Upper lobe of right lung (tissue), 1 donor: ENCODE measurements around the gene SLC18B1. TPM values are rescaled to one million over a fixed set of nuclear protein-coding genes. Genes with fewer than 3 reads are reported as not detected.

Experiments
- ATAC-seq: fragments of 200-7000 bp; cut with Tn5 transposase; one replicate; pipeline ENCODE4 v1.9.1; 2020; ENCODE audit warnings: mild to moderate bottlenecking, moderate library complexity
- DNase-seq: peaks from one replicate; pipeline ENCODE4 v3.0.0-alpha.2; 2020
- H3K27ac ChIP-seq: fragments of 200-600 bp; one replicate; pipeline ENCODE4 v1.8.0; 2022
- H3K27me3 ChIP-seq: fragments of 200-600 bp; one replicate; pipeline ENCODE4 v1.8.0; 2022; ENCODE audit warnings: mild to moderate bottlenecking
- H3K36me3 ChIP-seq: fragments of 200-600 bp; one replicate; pipeline ENCODE4 v1.8.0; 2022
- H3K4me1 ChIP-seq: fragments of 200-600 bp; one replicate; pipeline ENCODE4 v1.8.0; 2022
- H3K4me3 ChIP-seq: fragments of 200-600 bp; one replicate; pipeline ENCODE4 v1.8.0; 2022; ENCODE audit warnings: mild to moderate bottlenecking
- H3K9me3 ChIP-seq: fragments of 200-600 bp; one replicate; pipeline ENCODE4 v1.8.0; 2022
- intact Hi-C: fragments of 100-400 bp; cut with DNase I; formaldehyde crosslinking; loops from one replicate; pipeline ENCODE4 v1.11.0; 2022
- total RNA-seq: library from RNA; stranded (reverse); fragmentation: NEBNext Ultra II Directional; extraction: Animal tissue kit (Norgen Biotek cat#: 25700); gene quantifications from one replicate; pipeline ENCODE4 v1.2.1, GENCODE V29; 2021
- TF ChIP-seq, protein P1 (sequence below): fragments of 200-600 bp; IDR thresholded peaks from one replicate; pipeline ENCODE4 v1.8.0; 2022; ENCODE audit warnings: antibody characterized with exemption
- donor health status: DM: no; HTN: yes; CAD: no; lungs with severe emphysema.

SLC18B1 gene
- total RNA-seq, 1 donor from 2014 or later: 8.9 TPM

DNA sequence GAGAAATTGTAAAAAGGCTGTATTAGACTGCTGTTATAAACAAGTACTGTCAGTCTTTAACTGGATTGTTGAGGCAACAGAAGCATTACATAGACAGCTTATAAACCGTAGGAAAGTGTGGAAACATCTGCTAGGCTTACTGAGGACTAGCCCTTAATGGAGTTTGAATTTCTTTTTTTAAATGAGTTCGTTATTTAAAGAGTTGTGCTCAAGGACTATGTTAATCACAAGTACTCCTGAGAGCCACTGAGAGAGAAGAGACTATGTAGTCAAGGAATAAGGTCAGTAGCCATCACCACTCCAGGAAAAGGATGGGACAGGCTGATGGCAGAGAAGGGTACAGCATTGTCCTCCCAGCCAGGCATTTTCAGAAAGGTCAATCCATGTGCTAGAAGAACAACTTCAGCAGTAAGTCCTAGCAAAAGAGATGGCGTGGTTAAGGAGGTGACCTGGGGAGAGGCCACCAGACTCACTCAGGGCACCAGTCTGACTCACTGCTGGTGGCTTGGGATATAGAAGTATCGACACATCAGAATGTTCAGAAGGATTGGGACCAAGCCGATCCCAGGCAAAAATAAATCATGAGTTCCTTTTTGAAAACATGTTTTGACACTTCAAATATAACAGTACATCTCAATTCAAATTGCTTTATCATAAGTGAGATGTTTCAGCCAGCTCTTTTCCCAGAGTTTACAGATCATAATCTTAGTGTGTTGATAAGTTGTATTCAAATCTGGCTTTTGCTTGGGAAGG is 22.4 kb upstream of the SLC18B1 start:
- Histone ChIP-seq H3K9me3 (no peaks in the 10 kb centered on the region), H3K36me3 (peaks cover 43% of the 10 kb centered on the region), H3K27ac (no peak overlapping the region), H3K27me3 (no peaks in the 10 kb centered on the region), H3K4me3 (no peak overlapping the region), H3K4me1 (peaks cover 25% of the 10 kb centered on the region)
- DNase-seq (no peak), ATAC-seq (peak; percentile 25)
- intact Hi-C loops: no loop called here
- TF ChIP-seq, protein P1, sequence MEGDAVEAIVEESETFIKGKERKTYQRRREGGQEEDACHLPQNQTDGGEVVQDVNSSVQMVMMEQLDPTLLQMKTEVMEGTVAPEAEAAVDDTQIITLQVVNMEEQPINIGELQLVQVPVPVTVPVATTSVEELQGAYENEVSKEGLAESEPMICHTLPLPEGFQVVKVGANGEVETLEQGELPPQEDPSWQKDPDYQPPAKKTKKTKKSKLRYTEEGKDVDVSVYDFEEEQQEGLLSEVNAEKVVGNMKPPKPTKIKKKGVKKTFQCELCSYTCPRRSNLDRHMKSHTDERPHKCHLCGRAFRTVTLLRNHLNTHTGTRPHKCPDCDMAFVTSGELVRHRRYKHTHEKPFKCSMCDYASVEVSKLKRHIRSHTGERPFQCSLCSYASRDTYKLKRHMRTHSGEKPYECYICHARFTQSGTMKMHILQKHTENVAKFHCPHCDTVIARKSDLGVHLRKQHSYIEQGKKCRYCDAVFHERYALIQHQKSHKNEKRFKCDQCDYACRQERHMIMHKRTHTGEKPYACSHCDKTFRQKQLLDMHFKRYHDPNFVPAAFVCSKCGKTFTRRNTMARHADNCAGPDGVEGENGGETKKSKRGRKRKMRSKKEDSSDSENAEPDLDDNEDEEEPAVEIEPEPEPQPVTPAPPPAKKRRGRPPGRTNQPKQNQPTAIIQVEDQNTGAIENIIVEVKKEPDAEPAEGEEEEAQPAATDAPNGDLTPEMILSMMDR: no peak

DNA sequence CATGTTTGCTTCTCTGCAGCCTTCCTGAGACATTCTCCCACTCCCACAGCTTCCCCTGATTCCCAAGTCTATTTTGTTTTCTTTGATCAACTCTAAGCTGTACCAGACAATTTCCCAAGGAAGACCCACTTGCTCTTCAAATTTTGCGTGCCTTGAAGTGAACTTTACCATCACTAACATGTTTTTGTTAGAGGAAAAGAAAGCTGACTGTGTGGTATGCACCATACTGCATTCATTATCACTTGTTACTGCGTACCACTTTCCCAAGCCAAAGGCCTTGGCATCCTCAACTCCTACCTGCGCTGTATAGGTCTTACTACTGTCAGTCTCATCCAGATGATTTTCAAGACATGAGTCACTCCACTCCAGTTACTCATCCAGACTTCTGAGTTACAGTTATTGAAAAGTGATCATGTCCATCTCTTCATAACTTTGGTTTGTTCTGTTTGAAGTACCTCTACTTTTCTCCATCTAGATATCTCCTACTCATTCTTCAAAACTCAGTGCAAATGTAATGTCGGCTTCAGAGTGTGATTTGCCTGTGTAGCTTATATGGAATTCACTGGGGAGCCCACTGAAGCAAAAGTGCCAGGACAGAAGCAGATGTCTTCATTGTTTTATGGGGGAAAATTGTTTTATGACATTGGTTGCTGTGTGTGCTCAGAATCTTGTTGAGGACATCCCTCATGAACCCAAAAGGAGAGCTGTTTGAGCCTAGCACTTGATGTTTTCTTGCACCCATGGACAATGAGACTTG is 21.1 kb upstream of the SLC18B1 start:
- intact Hi-C loops: no loop called here
- Histone ChIP-seq H3K36me3 (peaks cover 47% of the 10 kb centered on the region), H3K4me1 (peaks cover 31% of the 10 kb centered on the region), H3K27ac (no peak overlapping the region), H3K9me3 (no peaks in the 10 kb centered on the region), H3K27me3 (no peaks in the 10 kb centered on the region), H3K4me3 (no peak overlapping the region)
- ATAC-seq: no peak
- TF ChIP-seq, protein P1: no peak
- DNase-seq: no peak

GRCh38 chr6:132818404-132819359 is 20.2 kb upstream of the SLC18B1 start:
- Histone ChIP-seq H3K9me3 (no peaks in the 10 kb centered on the region), H3K4me3 (no peak overlapping the region), H3K27me3 (no peaks in the 10 kb centered on the region), H3K36me3 (peaks cover 47% of the 10 kb centered on the region), H3K4me1 (peaks cover 31% of the 10 kb centered on the region), H3K27ac (no peak overlapping the region)
- intact Hi-C loops: no loop called here
- TF ChIP-seq, protein P1: no peak
- ATAC-seq: no peak
- DNase-seq: no peak

- Histone ChIP-seq H3K36me3 (peaks cover 47% of the 10 kb centered on the region), H3K9me3 (no peaks in the 10 kb centered on the region), H3K4me1 (peaks cover 27% of the 10 kb centered on the region), H3K27ac (no peak overlapping the region), H3K4me3 (no peak overlapping the region), H3K27me3 (no peaks in the 10 kb centered on the region)
- DNase-seq (no peak), ATAC-seq (no peak)
- intact Hi-C loops: no loop called here
- TF ChIP-seq, protein P1: no peak
Observed at GRCh38 chr6:132817554-132818403, 19.3 kb upstream of the SLC18B1 start.

DNA sequence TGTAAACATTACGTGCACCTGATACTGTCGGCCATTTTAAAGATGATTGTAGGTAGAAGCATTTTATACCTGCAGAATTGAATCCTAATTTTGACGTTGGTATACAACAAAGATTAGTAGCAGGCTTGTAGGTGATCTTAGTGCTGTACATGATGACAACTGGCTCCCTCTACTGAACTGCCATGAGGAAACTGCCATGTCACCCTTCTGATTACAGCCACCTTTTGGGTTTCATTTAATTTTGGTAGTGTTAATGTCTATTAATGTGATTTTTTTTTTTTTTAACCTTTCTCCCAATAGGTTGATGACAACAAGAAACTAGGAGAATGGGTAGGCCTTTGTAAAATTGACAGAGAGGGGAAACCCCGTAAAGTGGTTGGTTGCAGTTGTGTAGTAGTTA is 18.2 kb upstream of the SLC18B1 start:
- H3K36me3 ChIP-seq: peaks cover 47% of the 10 kb centered on the region
- ATAC-seq (no peak), DNase-seq (no peak)
- H3K4me1 ChIP-seq: peaks cover 25% of the 10 kb centered on the region
- intact Hi-C loops: no loop called here
- no peak overlapping the region for H3K27ac ChIP-seq
- TF ChIP-seq, protein P1: no peak
- H3K27me3 ChIP-seq: no peaks in the 10 kb centered on the region
- H3K9me3 ChIP-seq: no peaks in the 10 kb centered on the region
- H3K4me3 ChIP-seq: peak overlapping the region; percentile 88
